DND-41 (cell line): Measurements from ENCODE around the gene SERHL2.

Experiments used
- EZH2 ChIP-seq: IDR thresholded peaks from 3 replicates; pipeline ENCODE4 v1.6.1; 2012; ENCODE audit warnings: borderline replicate concordance, low read depth, mild to moderate bottlenecking, moderate library complexity, low read length, inconsistent platforms; ENCODE audit not compliant: severe bottlenecking
- TF ChIP-seq, protein P1 (sequence below): IDR thresholded peaks from 2 replicates; pipeline ENCODE4 v1.5.1; 2012; ENCODE audit warnings: borderline replicate concordance, low read length, moderate library complexity, mild to moderate bottlenecking; ENCODE audit not compliant: poor library complexity, severe bottlenecking; ENCODE audit errors: extremely low read depth

DNA sequence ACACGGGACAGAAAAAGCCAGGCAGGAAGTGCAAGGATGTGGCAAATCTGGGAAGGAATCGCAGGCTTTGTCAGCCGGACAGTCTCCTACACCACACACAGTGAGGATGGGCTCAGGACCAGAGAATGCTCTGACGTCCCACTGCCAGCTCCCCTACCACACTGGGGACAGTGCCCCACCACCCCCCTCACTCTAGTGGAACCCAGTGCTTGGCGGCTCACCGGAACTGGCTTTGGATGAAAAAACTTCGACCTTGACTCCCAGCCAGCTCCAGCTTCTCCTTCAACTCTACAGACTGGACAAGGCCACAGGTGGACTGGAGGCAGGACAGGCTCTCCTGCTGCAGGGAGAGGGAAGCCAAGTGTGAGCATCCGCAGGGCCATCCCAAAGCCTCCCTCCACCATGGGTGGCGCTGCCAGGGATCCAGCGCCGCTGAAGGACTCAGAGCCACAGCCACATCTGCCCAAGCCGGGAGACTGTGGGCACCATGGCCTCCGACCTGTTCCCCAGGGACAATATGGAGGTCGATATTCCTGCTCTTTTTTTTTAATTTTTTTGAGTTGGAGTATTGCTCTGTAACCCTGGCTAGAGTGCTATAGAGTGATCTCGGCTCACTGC lies 24.0 kb downstream of the SERHL2 start:
- TF ChIP-seq, protein P1, sequence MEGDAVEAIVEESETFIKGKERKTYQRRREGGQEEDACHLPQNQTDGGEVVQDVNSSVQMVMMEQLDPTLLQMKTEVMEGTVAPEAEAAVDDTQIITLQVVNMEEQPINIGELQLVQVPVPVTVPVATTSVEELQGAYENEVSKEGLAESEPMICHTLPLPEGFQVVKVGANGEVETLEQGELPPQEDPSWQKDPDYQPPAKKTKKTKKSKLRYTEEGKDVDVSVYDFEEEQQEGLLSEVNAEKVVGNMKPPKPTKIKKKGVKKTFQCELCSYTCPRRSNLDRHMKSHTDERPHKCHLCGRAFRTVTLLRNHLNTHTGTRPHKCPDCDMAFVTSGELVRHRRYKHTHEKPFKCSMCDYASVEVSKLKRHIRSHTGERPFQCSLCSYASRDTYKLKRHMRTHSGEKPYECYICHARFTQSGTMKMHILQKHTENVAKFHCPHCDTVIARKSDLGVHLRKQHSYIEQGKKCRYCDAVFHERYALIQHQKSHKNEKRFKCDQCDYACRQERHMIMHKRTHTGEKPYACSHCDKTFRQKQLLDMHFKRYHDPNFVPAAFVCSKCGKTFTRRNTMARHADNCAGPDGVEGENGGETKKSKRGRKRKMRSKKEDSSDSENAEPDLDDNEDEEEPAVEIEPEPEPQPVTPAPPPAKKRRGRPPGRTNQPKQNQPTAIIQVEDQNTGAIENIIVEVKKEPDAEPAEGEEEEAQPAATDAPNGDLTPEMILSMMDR, result no peak
- TF ChIP-seq EZH2, result no peak
